ENCODE data around the gene FADS6. TPM values are rescaled to one million over a fixed set of nuclear protein-coding genes. Genes with fewer than 3 reads are reported as not detected.

The FADS6 gene
- total and polyA plus RNA-seq, 2 donors = 0.48 to 0.96 TPM

Other genes starting within 250 kb of the FADS6 start
- gene CD300LF, start 180.7 kb downstream of the FADS6 start, total RNA-seq = 0.63 TPM
- 1.3 TPM for gene CD300LF, start 180.7 kb downstream of the FADS6 start, polyA plus RNA-seq
- gene RAB37, start 156.4 kb downstream of the FADS6 start, total RNA-seq = 3.2 TPM
- gene RAB37, start 156.4 kb downstream of the FADS6 start, polyA plus RNA-seq = 6.7 TPM
- 8.5 TPM for gene NHERF1, start 145.0 kb downstream of the FADS6 start, total RNA-seq
- gene NHERF1, start 145.0 kb downstream of the FADS6 start, polyA plus RNA-seq = 16.7 TPM
- 20.7 TPM for gene NAT9, start 117.3 kb downstream of the FADS6 start, total RNA-seq
- 33.3 TPM for gene NAT9, start 117.3 kb downstream of the FADS6 start, polyA plus RNA-seq
- gene GRIN2C, start 33.7 kb downstream of the FADS6 start, total RNA-seq = 1.9 TPM
- gene GRIN2C, start 33.7 kb downstream of the FADS6 start, polyA plus RNA-seq = 0.47 TPM
- 3.7 TPM for gene FDXR, start 20.6 kb downstream of the FADS6 start, total RNA-seq
- 12.3 TPM for gene FDXR, start 20.6 kb downstream of the FADS6 start, polyA plus RNA-seq
- gene USH1G, start 29.6 kb upstream of the FADS6 start, total RNA-seq = 0.53 TPM
- gene USH1G, start 29.6 kb upstream of the FADS6 start, polyA plus RNA-seq = 0.16 TPM
- not detected for gene OTOP2, start 30.6 kb upstream of the FADS6 start, total RNA-seq
- gene OTOP2, start 30.6 kb upstream of the FADS6 start, polyA plus RNA-seq = not detected
- not detected for gene OTOP3, start 42.3 kb upstream of the FADS6 start, total RNA-seq
- gene OTOP3, start 42.3 kb upstream of the FADS6 start, polyA plus RNA-seq = not detected
- 5.7 TPM for gene HID1, start 79.1 kb upstream of the FADS6 start, total RNA-seq
- 13.4 TPM for gene HID1, start 79.1 kb upstream of the FADS6 start, polyA plus RNA-seq
- 4.8 TPM for gene CDR2L, start 94.0 kb upstream of the FADS6 start, total RNA-seq
- 14.2 TPM for gene CDR2L, start 94.0 kb upstream of the FADS6 start, polyA plus RNA-seq
- 14.5 TPM for gene MRPL58, start 119.0 kb upstream of the FADS6 start, total RNA-seq
- gene MRPL58, start 119.0 kb upstream of the FADS6 start, polyA plus RNA-seq = 38.7 TPM
- gene ATP5PD, start 153.3 kb upstream of the FADS6 start, total RNA-seq = 136 TPM
- gene ATP5PD, start 153.3 kb upstream of the FADS6 start, polyA plus RNA-seq = 334 TPM
- gene KCTD2, start 153.6 kb upstream of the FADS6 start, total RNA-seq = 15.4 TPM
- gene KCTD2, start 153.6 kb upstream of the FADS6 start, polyA plus RNA-seq = 29.1 TPM
- gene SLC16A5, start 194.3 kb upstream of the FADS6 start, total RNA-seq = 17.6 TPM
- gene SLC16A5, start 194.3 kb upstream of the FADS6 start, polyA plus RNA-seq = 13.2 TPM
- 2.5 TPM for gene ARMC7, start 216.3 kb upstream of the FADS6 start, total RNA-seq
- 9.6 TPM for gene ARMC7, start 216.3 kb upstream of the FADS6 start, polyA plus RNA-seq
- 29.8 TPM for gene NT5C, start 238.1 kb upstream of the FADS6 start, total RNA-seq
- 82.1 TPM for gene NT5C, start 238.1 kb upstream of the FADS6 start, polyA plus RNA-seq

Measured in urinary bladder (tissue), 2 donors.